ENCODE measurements around the gene C1QBP. TPM values are rescaled to one million over a fixed set of nuclear protein-coding genes. Genes with fewer than 3 reads are reported as not detected.

The C1QBP gene, protein sequence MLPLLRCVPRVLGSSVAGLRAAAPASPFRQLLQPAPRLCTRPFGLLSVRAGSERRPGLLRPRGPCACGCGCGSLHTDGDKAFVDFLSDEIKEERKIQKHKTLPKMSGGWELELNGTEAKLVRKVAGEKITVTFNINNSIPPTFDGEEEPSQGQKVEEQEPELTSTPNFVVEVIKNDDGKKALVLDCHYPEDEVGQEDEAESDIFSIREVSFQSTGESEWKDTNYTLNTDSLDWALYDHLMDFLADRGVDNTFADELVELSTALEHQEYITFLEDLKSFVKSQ
- 99.5 and 110 TPM in 2 replicates for polyA plus RNA-seq

DNA sequence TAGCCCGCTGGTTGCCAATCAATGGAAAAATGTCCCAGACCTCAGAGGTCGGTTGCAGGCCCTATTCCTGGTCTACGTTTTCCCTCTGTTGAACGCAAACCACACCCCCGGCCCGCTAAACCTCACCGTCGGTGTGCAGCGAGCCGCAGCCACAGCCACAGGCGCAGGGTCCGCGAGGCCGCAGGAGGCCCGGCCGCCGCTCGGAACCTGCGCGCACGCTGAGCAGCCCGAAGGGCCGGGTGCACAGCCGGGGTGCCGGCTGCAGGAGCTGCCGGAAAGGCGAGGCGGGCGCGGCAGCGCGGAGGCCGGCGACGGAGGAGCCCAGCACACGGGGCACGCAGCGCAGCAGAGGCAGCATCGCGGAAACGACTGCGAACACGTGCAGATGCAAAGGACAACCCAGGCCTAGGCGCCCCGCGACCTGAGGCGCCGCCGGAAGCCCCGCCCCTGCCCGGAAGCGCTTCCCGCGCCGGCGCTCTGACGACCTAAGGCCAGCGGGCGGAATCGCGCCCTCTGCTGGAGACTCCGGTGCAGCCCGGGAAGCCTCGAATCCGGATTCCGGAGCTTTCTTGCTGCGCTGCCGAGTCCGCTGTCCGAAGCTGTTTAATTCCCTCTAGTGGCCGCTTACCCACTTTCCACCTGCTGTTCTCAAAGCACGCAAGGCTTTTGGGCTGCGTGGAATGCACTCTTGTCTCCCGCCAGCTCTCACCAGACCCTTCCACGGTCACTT is at the start of gene C1QBP:
Gene C1QBP, minus strand, starts transcription at position 440 of the 730 bp plus-strand sequence. Its CDS starts 82 bp downstream, at position 358.

GRCh38 chr17:5486206-5487124 is 47.5 kb upstream of the C1QBP start, which contains the start of gene MIS12:
TSS of gene MIS12 (plus strand) at chr17:5486566. CDS start at chr17:5488863, 2,297 bp downstream.

GRCh38 chr17:5485270-5486205 is 46.6 kb upstream of the C1QBP start, which contains the start of gene DERL2:
TSS of gene DERL2 (minus strand) at chr17:5486178. CDS start at chr17:5486161, 17 bp downstream.

DNA sequence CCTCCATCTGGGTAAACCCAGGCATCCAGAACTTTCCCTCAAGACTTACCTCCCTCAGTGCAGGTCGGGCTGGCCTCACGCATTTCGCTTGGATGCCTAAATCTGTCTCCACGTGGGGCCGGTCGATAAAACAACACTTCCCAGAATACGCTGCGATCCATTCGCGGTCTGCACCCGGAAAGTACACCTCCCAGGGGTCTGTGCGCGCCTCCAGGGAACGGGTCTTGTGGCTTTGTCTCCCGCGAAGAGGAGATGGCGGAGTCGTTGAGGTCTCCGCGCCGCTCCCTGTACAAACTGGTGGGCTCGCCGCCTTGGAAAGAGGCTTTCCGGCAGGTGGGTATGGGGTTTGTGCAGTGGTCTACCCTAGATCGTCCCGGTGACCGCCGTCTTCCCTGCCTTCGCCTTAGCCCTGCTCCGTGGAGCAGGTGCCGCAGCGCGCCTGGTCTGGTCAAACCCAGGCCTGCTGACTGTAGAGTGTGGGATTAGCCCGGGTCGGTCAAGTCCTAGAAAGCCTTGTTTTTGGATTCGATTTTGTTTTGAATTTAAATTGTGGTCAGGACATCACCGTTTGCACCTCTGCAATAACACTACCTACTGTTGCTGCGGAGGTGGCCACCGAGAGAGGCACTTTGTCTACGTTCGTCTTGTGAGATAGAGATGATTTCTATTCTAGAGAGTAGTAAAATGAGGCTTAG is 18.8 kb downstream of the C1QBP start, which contains the start of gene RPAIN:
Gene RPAIN, plus strand, starts transcription at position 224 of the 695 bp plus-strand sequence. Its CDS starts 29 bp downstream, at position 253.

DNA sequence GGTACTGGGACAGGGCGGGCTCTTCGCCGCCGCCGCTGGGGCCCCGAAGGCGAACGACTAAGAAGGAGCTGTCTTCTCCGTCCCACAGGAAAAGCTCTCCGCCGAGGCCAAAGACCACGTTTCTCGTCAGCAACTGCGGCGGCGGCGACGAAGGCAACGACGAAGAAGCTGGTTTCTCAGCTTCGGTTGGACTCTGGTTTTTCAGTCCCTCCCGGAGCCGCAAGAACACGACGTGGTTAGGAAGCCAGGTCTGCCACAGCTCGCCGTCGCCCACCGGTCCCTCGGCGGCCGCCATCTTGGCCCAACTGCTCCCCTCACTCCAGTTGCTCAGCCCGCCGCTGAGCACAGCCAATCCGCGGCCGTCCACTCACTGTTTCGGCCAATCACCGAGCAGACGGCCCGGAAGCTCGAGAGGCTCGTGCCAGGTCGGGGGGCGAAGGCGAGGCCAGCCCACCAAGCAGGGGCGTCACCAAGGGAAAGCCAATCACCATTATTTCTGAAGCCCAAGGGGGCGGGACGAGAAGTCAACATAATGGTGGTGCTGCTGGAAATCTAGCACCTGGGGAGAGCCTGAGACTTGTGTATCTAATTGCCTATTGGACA is 19.5 kb downstream of the C1QBP start, which contains the start of gene NUP88:
Gene NUP88, minus strand, starts transcription at position 307 of the 603 bp plus-strand sequence. Its CDS starts 12 bp downstream, at position 295.

Other genes starting within 250 kb of the C1QBP start
- gene ZNF594, start 247.3 kb downstream of the C1QBP start, polyA plus RNA-seq, result 1.7 and 2.5 TPM in 2 replicates
- not detected in 2 replicates for gene SCIMP, start 204.3 kb downstream of the C1QBP start, polyA plus RNA-seq
- 40.1 and 43.7 TPM in 2 replicates for gene RABEP1, start 156.9 kb downstream of the C1QBP start, polyA plus RNA-seq
- gene NUP88, start 19.5 kb downstream of the C1QBP start, polyA plus RNA-seq, result 12.4 and 45.8 TPM in 2 replicates
- gene RPAIN, start 19.0 kb downstream of the C1QBP start, polyA plus RNA-seq, result 103 and 104 TPM in 2 replicates
- gene DHX33, start 29.8 kb upstream of the C1QBP start, polyA plus RNA-seq, result 6.9 and 8.8 TPM in 2 replicates
- gene DERL2, start 47.0 kb upstream of the C1QBP start, polyA plus RNA-seq, result 65.2 and 89.9 TPM in 2 replicates
- 9.3 and 16.0 TPM in 2 replicates for gene MIS12, start 47.4 kb upstream of the C1QBP start, polyA plus RNA-seq
- gene NLRP1, start 145.4 kb upstream of the C1QBP start, polyA plus RNA-seq, result 2.6 and 15.2 TPM in 2 replicates

Measured in Purkinje cell (primary cell).